Measurements from ENCODE around the gene NUFIP2. TPM values are rescaled to one million over a fixed set of nuclear protein-coding genes. Genes with fewer than 3 reads are reported as not detected.

Gene NUFIP2
- total RNA-seq, 2 experiments from 2014 or later: 60.1 to 65.3 TPM

DNA sequence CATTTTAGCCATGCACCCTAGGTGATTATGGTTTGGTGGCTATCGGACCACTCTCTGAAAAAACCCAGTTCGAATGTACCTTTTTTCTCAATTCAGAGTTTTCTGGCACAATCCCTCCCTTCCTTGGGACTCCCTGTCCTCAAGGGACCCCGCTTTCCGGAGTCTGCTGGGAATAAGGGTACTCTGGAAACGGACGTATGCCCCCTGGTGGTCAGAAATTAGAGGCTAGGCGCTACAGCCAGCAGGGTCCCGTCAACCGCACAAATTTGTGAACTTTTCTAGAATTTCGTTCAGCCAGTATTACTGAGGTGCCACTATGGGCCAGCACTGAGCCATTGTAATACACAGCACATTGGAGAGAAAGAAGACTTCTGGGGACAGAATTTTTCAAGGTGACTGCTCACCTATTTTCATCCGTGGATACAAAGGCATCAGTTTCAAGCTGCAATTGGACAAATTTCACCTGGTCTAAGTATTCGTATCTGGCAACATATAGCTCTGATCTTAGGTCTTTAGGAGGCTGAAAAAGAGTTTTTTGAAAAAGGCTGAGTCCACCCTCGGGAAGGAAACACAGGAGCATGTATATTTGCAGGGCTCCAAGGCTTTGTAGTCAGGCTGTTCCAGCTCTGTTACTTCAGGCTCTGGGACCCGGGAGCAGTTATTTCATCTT lies 74.4 kb downstream of the NUFIP2 start:
- POLR2A ChIA-PET: interaction anchor here (1.1 to 1.6 kb wide), 5 partner anchors 22 to 95 kb away, joined by 3 to 9 read pairs (median 4); partner anchors contain the start of gene NUFIP2
- Mint-ChIP-seq H3K9me3 (no peaks in the 10 kb centered on the region), H3K36me3 (ENCODE audit: low read depth) (no peaks in the 10 kb centered on the region), H3K4me1 (peaks cover 6% of the 10 kb centered on the region), H3K4me3 (no peak overlapping the region), H3K27ac (no peak overlapping the region), H3K27me3 (peaks cover 4% of the 10 kb centered on the region)
- CTCF ChIA-PET: interaction anchor here (0.6 to 7.6 kb wide), 24 partner anchors 8 to 456 kb away, joined by 3 to 163 read pairs (median 4); partner anchors contain the start of genes MYO18A and NUFIP2
- DNase-seq: peak; percentile 72

DNA sequence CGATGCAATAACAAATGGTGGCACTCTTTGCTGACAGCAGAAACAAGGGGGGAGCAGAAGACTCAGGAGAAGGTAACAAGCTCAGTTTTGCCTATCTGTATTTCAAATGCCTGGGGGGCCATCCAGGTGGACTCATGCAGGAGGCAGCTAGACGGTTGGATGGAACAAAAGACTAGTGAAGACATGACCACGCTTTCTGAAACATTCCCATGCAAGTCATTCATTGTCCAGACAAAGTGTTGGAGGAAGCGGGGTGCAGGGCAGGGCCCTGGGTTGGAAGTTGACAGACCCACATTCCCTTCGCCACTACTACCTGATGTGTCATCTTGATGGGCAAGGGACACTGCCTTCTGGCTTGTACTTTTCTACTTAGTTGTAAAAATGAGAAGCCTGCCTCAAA lies 77.1 kb downstream of the NUFIP2 start:
- no peak for DNase-seq
- Mint-ChIP-seq H3K4me1 (peaks cover 12% of the 10 kb centered on the region), H3K27ac (no peak overlapping the region), H3K27me3 (peaks cover 4% of the 10 kb centered on the region), H3K9me3 (no peaks in the 10 kb centered on the region), H3K36me3 (ENCODE audit: low read depth) (no peaks in the 10 kb centered on the region), H3K4me3 (no peak overlapping the region)
- CTCF ChIA-PET: interaction anchor here (0.6 to 7.6 kb wide), 6 partner anchors 9 to 669 kb away, joined by 3 to 163 read pairs (median 3); no protein-coding TSS in a partner anchor
- POLR2A ChIA-PET: no interaction called here

- POLR2A ChIA-PET: no interaction called here
Measured at GRCh38 chr17:29216181-29216580, 77.8 kb downstream of the NUFIP2 start.

GRCh38 chr17:29215717-29216116 lies 78.2 kb downstream of the NUFIP2 start:
- no peak for DNase-seq
- Mint-ChIP-seq H3K9me3 (no peaks in the 10 kb centered on the region), H3K4me1 (peaks cover 12% of the 10 kb centered on the region), H3K27ac (no peak overlapping the region), H3K4me3 (no peak overlapping the region), H3K36me3 (ENCODE audit: low read depth) (no peaks in the 10 kb centered on the region), H3K27me3 (peaks cover 4% of the 10 kb centered on the region)
- POLR2A ChIA-PET: no interaction called here
- CTCF ChIA-PET: interaction anchor here (1.0 to 7.6 kb wide), 5 partner anchors 67 to 99 kb away, joined by 3 to 57 read pairs (median 6); no protein-coding TSS in a partner anchor

More at GRCh38 chr17:29216181-29216580, 77.8 kb downstream of the NUFIP2 start:
- no peak overlapping the region for H3K4me3 Mint-ChIP-seq
- DNase-seq: no peak
- CTCF ChIA-PET: interaction anchor here (1.2 to 7.6 kb wide), 6 partner anchors 8 to 92 kb away, joined by 3 to 163 read pairs (median 6); no protein-coding TSS in a partner anchor
- H3K4me1 Mint-ChIP-seq: peaks cover 12% of the 10 kb centered on the region
- no peak overlapping the region for H3K27ac Mint-ChIP-seq
- H3K36me3 Mint-ChIP-seq (ENCODE audit: low read depth): no peaks in the 10 kb centered on the region
- H3K9me3 Mint-ChIP-seq: no peaks in the 10 kb centered on the region
- H3K27me3 Mint-ChIP-seq: peaks cover 4% of the 10 kb centered on the region

DNA sequence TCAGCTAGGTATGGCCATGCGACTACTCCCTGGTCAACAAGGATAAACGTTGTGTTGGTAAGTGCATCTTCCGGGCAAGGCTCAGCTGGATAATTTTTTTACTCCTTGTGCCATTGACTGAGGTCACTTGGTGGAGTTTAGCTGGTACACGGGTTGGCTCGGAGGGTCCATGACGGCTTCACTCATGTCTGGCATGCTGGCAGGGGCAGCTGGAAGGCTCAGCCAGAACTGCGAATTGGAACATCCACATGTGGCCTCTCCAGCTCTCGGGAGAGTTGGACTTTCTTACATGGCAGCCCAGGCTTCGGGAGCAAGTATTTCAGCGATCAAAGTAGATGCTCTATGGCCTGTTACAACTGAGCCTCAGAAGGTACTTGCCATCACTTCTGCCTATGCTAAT lies 78.8 kb downstream of the NUFIP2 start:
- DNase-seq: no peak
- H3K4me1 Mint-ChIP-seq: peaks cover 12% of the 10 kb centered on the region
- peaks cover 6% of the 10 kb centered on the region for H3K27me3 Mint-ChIP-seq
- ChIA-PET POLR2A (no interaction called here), CTCF (interaction anchor here (1.0 to 7.6 kb wide), 5 partner anchors 66 to 98 kb away, joined by 3 to 57 read pairs (median 6); no protein-coding TSS in a partner anchor)
- no peaks in the 10 kb centered on the region for H3K9me3 Mint-ChIP-seq
- H3K27ac Mint-ChIP-seq: no peak overlapping the region
- H3K36me3 Mint-ChIP-seq (ENCODE audit: low read depth): no peaks in the 10 kb centered on the region
- no peak overlapping the region for H3K4me3 Mint-ChIP-seq

- ChIA-PET POLR2A (no interaction called here), CTCF (interaction anchor here (0.8 to 7.6 kb wide), 6 partner anchors 66 to 97 kb away, joined by 3 to 57 read pairs (median 4); no protein-coding TSS in a partner anchor)
- H3K9me3 Mint-ChIP-seq: no peaks in the 10 kb centered on the region
- H3K4me1 Mint-ChIP-seq: peaks cover 9% of the 10 kb centered on the region
- no peak overlapping the region for H3K4me3 Mint-ChIP-seq
- H3K27me3 Mint-ChIP-seq: peaks cover 6% of the 10 kb centered on the region
- H3K36me3 Mint-ChIP-seq (ENCODE audit: low read depth): no peaks in the 10 kb centered on the region
- H3K27ac Mint-ChIP-seq: no peak overlapping the region
- DNase-seq: no peak
Measured at GRCh38 chr17:29214215-29215146, 79.5 kb downstream of the NUFIP2 start.

GRCh38 chr17:29212681-29213121 lies 81.2 kb downstream of the NUFIP2 start:
- CTCF ChIA-PET: interaction anchor here (0.9 to 1.4 kb wide), 5 partner anchors 33 to 151 kb away, joined by 3 to 6 read pairs (median 4); partner anchors contain the start of gene MYO18A
- H3K4me3 Mint-ChIP-seq: no peak overlapping the region

DNA sequence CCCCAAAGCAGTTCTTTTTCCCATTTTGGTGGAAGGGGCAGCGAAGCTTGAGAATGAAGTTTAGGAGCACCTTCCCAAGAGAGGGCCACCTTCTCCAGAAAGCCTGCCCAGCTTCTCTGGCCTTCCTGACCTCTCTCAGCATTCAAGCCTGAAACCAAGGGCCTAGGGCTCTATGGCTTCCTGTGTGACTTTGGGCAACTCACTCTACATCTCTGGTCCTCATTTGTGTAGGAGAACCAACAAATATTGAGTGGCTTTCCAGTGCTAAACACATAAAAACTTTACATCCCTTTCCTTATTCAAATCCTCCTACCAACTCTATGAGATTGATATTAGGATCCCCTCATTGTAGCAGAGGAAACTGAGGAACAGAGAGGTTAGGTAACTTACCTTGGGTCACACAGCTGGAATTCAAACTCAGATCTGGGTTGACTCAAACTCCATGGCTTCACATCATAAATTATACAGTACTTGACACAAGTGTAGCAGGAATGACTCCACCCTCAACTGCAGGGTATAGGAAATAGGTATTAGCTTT lies 81.8 kb downstream of the NUFIP2 start:
- no peaks in the 10 kb centered on the region for H3K36me3 Mint-ChIP-seq (ENCODE audit: low read depth)
- peaks cover 2% of the 10 kb centered on the region for H3K27me3 Mint-ChIP-seq
- DNase-seq: no peak
- H3K4me1 Mint-ChIP-seq: peaks cover 6% of the 10 kb centered on the region
- POLR2A ChIA-PET: no interaction called here
- no peaks in the 10 kb centered on the region for H3K9me3 Mint-ChIP-seq
- no peak overlapping the region for H3K27ac Mint-ChIP-seq
- CTCF ChIA-PET: interaction anchor here (1.2 to 1.4 kb wide), 2 partner anchors 63 to 95 kb away, joined by 4 to 6 read pairs; no protein-coding TSS in a partner anchor
- no peak overlapping the region for H3K4me3 Mint-ChIP-seq

More at GRCh38 chr17:29212681-29213121, 81.2 kb downstream of the NUFIP2 start:
- Mint-ChIP-seq H3K4me1 (peaks cover 6% of the 10 kb centered on the region), H3K9me3 (no peaks in the 10 kb centered on the region), H3K36me3 (ENCODE audit: low read depth) (no peaks in the 10 kb centered on the region), H3K27ac (no peak overlapping the region), H3K27me3 (peaks cover 6% of the 10 kb centered on the region)
- no peak for DNase-seq
- POLR2A ChIA-PET: interaction anchor here (0.6 kb wide), 1 partner anchor 36 kb away, joined by 3 read pairs; no protein-coding TSS in a partner anchor

DNA sequence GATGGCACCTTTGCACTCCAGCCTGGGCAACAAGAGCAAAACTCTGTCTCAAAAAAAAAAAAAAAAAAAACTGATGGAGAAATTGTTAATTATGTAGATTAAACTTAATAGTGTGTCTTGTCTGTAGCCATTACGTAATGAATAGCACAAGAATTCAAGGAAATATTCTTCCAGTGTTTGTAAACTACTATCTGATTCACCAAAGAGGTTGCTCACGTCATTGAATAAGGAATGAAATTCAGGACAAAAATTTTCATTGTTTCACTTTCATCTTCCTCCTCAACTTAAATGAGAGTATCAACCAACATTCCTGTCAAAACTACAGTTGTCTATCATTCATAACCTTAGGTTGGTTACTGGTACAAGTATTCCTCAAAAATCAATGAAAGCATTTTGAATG lies 83.1 kb downstream of the NUFIP2 start:
- Mint-ChIP-seq H3K27me3 (peaks cover 2% of the 10 kb centered on the region), H3K4me1 (peaks cover 6% of the 10 kb centered on the region), H3K9me3 (no peaks in the 10 kb centered on the region), H3K27ac (no peak overlapping the region), H3K36me3 (ENCODE audit: low read depth) (no peaks in the 10 kb centered on the region), H3K4me3 (no peak overlapping the region)
- CTCF ChIA-PET: interaction anchor here (0.6 to 1.0 kb wide), 4 partner anchors 17 to 126 kb away, joined by 3 to 5 read pairs (median 3); no protein-coding TSS in a partner anchor
- DNase-seq: no peak
- POLR2A ChIA-PET: no interaction called here

GRCh38 chr17:29209073-29209472 lies 84.9 kb downstream of the NUFIP2 start:
- H3K27ac Mint-ChIP-seq: no peak overlapping the region
- DNase-seq: no peak
- H3K4me3 Mint-ChIP-seq: no peak overlapping the region
- POLR2A ChIA-PET: no interaction called here
- CTCF ChIA-PET: no interaction called here
- no peaks in the 10 kb centered on the region for H3K36me3 Mint-ChIP-seq (ENCODE audit: low read depth)
- H3K4me1 Mint-ChIP-seq: peaks cover 6% of the 10 kb centered on the region
- no peaks in the 10 kb centered on the region for H3K9me3 Mint-ChIP-seq
- H3K27me3 Mint-ChIP-seq: peaks cover 6% of the 10 kb centered on the region

- Mint-ChIP-seq H3K9me3 (no peaks in the 10 kb centered on the region), H3K4me3 (no peak overlapping the region), H3K36me3 (ENCODE audit: low read depth) (no peaks in the 10 kb centered on the region), H3K4me1 (peaks cover 1% of the 10 kb centered on the region), H3K27me3 (peaks cover 9% of the 10 kb centered on the region), H3K27ac (no peak overlapping the region)
- ChIA-PET POLR2A (interaction anchor here (0.8 kb wide), 1 partner anchor 13 kb away, joined by 3 read pairs; no protein-coding TSS in a partner anchor), CTCF (interaction anchor here (0.8 to 1.9 kb wide), 6 partner anchors 9 to 242 kb away, joined by 3 to 7 read pairs (median 4); no protein-coding TSS in a partner anchor)
- no peak for DNase-seq
Measured at GRCh38 chr17:29207975-29208374, 86.0 kb downstream of the NUFIP2 start.
